HepG2 (cell line): ENCODE results near the gene ACTN4. TPM values are rescaled to one million over a fixed set of nuclear protein-coding genes. Genes with fewer than 3 reads are reported as not detected.
A peak's percentile ranks its signal among the peaks of the same experiment; 100 is the strongest.

Experiments used
- AKAP8 ChIP-seq: sonication (generic); formaldehyde crosslinking; IDR thresholded peaks from 2 replicates; pipeline ENCODE4 v1.5.1; 2020; ENCODE audit warnings: mild to moderate bottlenecking, missing genetic modification reagents
- CEBPB ChIP-seq: IDR thresholded peaks from 2 replicates; pipeline ENCODE4 v1.6.1; 2011; ENCODE audit warnings: low read depth, low read length, improper control_type of control experiment, borderline replicate concordance
- CHD4 ChIP-seq: fragments of 200-600 bp; sonication (generic); IDR thresholded peaks from 2 replicates; pipeline ENCODE4 v1.7.0; 2017; ENCODE audit warnings: mild to moderate bottlenecking, low read length, borderline replicate concordance
- ETV5 ChIP-seq: IDR thresholded peaks from 2 replicates; pipeline ENCODE4 v1.6.1; 2018; ENCODE audit warnings: missing biosample characterization, missing genetic modification reagents, inconsistent platforms, borderline replicate concordance
- FOXP4 ChIP-seq: sonication (generic); formaldehyde crosslinking; IDR thresholded peaks from 2 replicates; pipeline ENCODE4 v1.4.0; 2020; ENCODE audit warnings: missing genetic modification reagents
- ISX ChIP-seq: sonication (generic); formaldehyde crosslinking; conservative IDR thresholded peaks from 2 replicates; pipeline ENCODE4 v1.5.0; 2020; ENCODE audit warnings: missing genetic modification reagents
- MYPOP ChIP-seq: sonication (generic); formaldehyde crosslinking; IDR thresholded peaks from 2 replicates; pipeline ENCODE4 v1.8.1; 2023; ENCODE audit warnings: mild to moderate bottlenecking, moderate library complexity, missing genetic modification reagents
- NR2F6 ChIP-seq, 2 experiments: IDR thresholded peaks; 2 replicates each; pipeline ENCODE4 v1.6.1; 2016; ENCODE audit warnings: antibody characterized with exemption in 1 of 2, mild to moderate bottlenecking in 1 of 2
- PRDM10 ChIP-seq: sonication (generic); formaldehyde crosslinking; IDR thresholded peaks from 2 replicates; pipeline ENCODE4 v1.4.0; 2020; ENCODE audit warnings: low read depth, missing genetic modification reagents
- SP5 ChIP-seq: IDR thresholded peaks from 2 replicates; pipeline ENCODE4 v1.6.1; 2016; ENCODE audit warnings: low read depth, borderline replicate concordance
- ZBTB43 ChIP-seq: sonication (generic); formaldehyde crosslinking; conservative IDR thresholded peaks from 2 replicates; pipeline ENCODE4 v1.4.0; 2020; ENCODE audit warnings: missing genetic modification reagents
- ZNF180 ChIP-seq: sonication (generic); formaldehyde crosslinking; IDR thresholded peaks from 2 replicates; pipeline ENCODE4 v1.4.0; 2020; ENCODE audit warnings: low read depth, missing genetic modification reagents, borderline replicate concordance
- ZNF275 ChIP-seq: sonication (generic); formaldehyde crosslinking; IDR thresholded peaks from 2 replicates; pipeline ENCODE4 v1.8.0; 2022; ENCODE audit warnings: missing genetic modification reagents, mild to moderate bottlenecking, inconsistent platforms, borderline replicate concordance
- ZNF3 ChIP-seq: IDR thresholded peaks from 2 replicates; pipeline ENCODE4 v1.7.0; 2017; ENCODE audit warnings: inconsistent platforms
- ZNF362 ChIP-seq: sonication (generic); formaldehyde crosslinking; IDR thresholded peaks from 2 replicates; pipeline ENCODE4 v1.4.0; 2020; ENCODE audit warnings: missing genetic modification reagents, mild to moderate bottlenecking, borderline replicate concordance
- ZNF691 ChIP-seq: sonication (generic); formaldehyde crosslinking; IDR thresholded peaks from 2 replicates; pipeline ENCODE4 v1.4.0; 2020; ENCODE audit warnings: missing genetic modification reagents, low read depth, mild to moderate bottlenecking, borderline replicate concordance
- ZNF879 ChIP-seq: sonication (generic); formaldehyde crosslinking; IDR thresholded peaks from 2 replicates; pipeline ENCODE4 v1.8.1; 2023; ENCODE audit warnings: missing genetic modification reagents
- polyA plus RNA-seq, 8 experiments: library from polyadenylated mRNA; depleted of rRNA in 3 of 8; stranded (reverse) in 7 of 8; unstranded in 1 of 8; fragments of >200 nt; fragmentation: Illumina TruSeq in 4 of 8; extraction: Trizol in 4 of 8; gene quantifications; 2 replicates each; pipeline versions ENCODE4 v1.2.1 to v1.2.3, GENCODE V29; 2011 to 2016; ENCODE audit warnings: low read depth in 4 of 8, missing spikeins in 1 of 8, mixed read lengths in 1 of 8; ENCODE audit not compliant: insufficient read depth in 1 of 8
- total RNA-seq, 5 experiments: library from RNA; depleted of rRNA; stranded (reverse); fragments of >200 nt; fragmentation: Illumina TruSeq; extraction: Trizol; gene quantifications; 2 replicates each; pipeline ENCODE4 v1.2.3, GENCODE V29; 2016; ENCODE audit warnings: low read depth in 1 of 5

ACTN4 gene
- total and polyA plus RNA-seq, 2 of the 13 experiments (the other 11 are each of a cell fraction or from before 2014, with no cell fraction given) = 171 to 192 TPM

- TF ChIP-seq CEBPB = peak; percentile 48; the same call in 1 of the 2 replicates
- no peak for TF ChIP-seq ZNF691
- TF ChIP-seq NR2F6 (IDR thresholded peaks at IDR 0.05) = peak; percentile 32; the same call in 1 of the 2 replicates
- TF ChIP-seq NR2F6 (CRISPR knock-in tag; IDR thresholded peaks at IDR 0.05) = no peak
- no peak for TF ChIP-seq ZNF3 (CRISPR knock-in tag)
- no peak for TF ChIP-seq ZNF180 (CRISPR knock-in tag)
- no peak for TF ChIP-seq ZNF275 (CRISPR knock-in tag)
- no peak for TF ChIP-seq SP5 (CRISPR knock-in tag)
- no peak for TF ChIP-seq ZNF362 (CRISPR knock-in tag)
- TF ChIP-seq ZBTB43 (CRISPR knock-in tag) = no peak
- TF ChIP-seq ETV5 (CRISPR knock-in tag) = no peak
- TF ChIP-seq PRDM10 = no peak
- no peak for TF ChIP-seq AKAP8
- TF ChIP-seq ISX (CRISPR knock-in tag) = no peak
- no peak for TF ChIP-seq FOXP4 (CRISPR knock-in tag)
- no peak for TF ChIP-seq ZNF879 (CRISPR knock-in tag)
- no peak for TF ChIP-seq MYPOP
- TF ChIP-seq CHD4 = no peak
Measured at GRCh38 chr19:38650911-38651584, 3.6 kb downstream of the ACTN4 start (continued).
